ENCODE results near the gene RPS6KA2.

GRCh38 chr6:166412911-166413384 lies 214.1 kb downstream of the RPS6KA2 start:
- no peak for TF ChIP-seq CTCF (IDR thresholded peaks at IDR 0.05)
- no peak for TF ChIP-seq EZH2 (IDR thresholded peaks at IDR 0.05; ENCODE audit: borderline replicate concordance, insufficient read depth, low read depth, low read length, poor library complexity, severe bottlenecking)

All from B cell (primary cell).